DOHH2 (cell line): ENCODE results near the gene SH2D3A.

Experiments used
- EZH2phosphoT487 ChIP-seq: fragments of 200-600 bp; sonication (generic); IDR thresholded peaks from 2 replicates; pipeline ENCODE4 v1.6.1; 2017; ENCODE audit warnings: borderline replicate concordance, mild to moderate bottlenecking, antibody characterized with exemption, low read length, moderate library complexity, mixed read lengths
- TF ChIP-seq, protein P1 (sequence below): fragments of 200-600 bp; sonication (generic); IDR thresholded peaks from one replicate; pipeline ENCODE4 v1.5.1; 2014; ENCODE audit warnings: antibody characterized with exemption, mild to moderate bottlenecking, low read depth, low read length; ENCODE audit not compliant: poor library complexity, severe bottlenecking

GRCh38 chr19:6772028-6772865 is 5.0 kb upstream of the SH2D3A start, which contains the start of gene VAV1:
- TF ChIP-seq, protein P1, sequence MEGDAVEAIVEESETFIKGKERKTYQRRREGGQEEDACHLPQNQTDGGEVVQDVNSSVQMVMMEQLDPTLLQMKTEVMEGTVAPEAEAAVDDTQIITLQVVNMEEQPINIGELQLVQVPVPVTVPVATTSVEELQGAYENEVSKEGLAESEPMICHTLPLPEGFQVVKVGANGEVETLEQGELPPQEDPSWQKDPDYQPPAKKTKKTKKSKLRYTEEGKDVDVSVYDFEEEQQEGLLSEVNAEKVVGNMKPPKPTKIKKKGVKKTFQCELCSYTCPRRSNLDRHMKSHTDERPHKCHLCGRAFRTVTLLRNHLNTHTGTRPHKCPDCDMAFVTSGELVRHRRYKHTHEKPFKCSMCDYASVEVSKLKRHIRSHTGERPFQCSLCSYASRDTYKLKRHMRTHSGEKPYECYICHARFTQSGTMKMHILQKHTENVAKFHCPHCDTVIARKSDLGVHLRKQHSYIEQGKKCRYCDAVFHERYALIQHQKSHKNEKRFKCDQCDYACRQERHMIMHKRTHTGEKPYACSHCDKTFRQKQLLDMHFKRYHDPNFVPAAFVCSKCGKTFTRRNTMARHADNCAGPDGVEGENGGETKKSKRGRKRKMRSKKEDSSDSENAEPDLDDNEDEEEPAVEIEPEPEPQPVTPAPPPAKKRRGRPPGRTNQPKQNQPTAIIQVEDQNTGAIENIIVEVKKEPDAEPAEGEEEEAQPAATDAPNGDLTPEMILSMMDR: peak; percentile 70
- no peak for TF ChIP-seq EZH2phosphoT487
